ENCODE results near the gene JAKMIP3.

DNA sequence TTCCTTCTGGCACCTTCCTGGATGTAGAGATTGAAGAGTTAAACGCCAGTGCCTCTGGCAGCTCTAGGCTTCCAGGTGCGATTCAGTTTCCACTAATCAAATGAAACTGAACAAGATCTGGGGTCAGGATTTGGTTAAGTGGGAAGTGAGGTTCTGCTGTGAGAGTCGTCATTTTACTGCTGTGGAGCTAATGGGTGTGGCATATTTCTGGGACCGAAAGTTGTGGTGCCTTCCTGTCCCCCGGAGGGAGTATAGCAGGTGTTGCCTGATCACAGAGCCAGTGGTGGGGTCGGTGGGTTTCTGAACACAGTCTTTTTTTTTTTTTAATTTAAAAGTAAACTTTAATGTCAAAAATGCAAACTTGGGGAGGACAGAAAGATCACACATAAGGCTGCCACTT, 37.0 kb upstream of the JAKMIP3 start:
- TF ChIP-seq, protein P1, sequence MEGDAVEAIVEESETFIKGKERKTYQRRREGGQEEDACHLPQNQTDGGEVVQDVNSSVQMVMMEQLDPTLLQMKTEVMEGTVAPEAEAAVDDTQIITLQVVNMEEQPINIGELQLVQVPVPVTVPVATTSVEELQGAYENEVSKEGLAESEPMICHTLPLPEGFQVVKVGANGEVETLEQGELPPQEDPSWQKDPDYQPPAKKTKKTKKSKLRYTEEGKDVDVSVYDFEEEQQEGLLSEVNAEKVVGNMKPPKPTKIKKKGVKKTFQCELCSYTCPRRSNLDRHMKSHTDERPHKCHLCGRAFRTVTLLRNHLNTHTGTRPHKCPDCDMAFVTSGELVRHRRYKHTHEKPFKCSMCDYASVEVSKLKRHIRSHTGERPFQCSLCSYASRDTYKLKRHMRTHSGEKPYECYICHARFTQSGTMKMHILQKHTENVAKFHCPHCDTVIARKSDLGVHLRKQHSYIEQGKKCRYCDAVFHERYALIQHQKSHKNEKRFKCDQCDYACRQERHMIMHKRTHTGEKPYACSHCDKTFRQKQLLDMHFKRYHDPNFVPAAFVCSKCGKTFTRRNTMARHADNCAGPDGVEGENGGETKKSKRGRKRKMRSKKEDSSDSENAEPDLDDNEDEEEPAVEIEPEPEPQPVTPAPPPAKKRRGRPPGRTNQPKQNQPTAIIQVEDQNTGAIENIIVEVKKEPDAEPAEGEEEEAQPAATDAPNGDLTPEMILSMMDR (IDR thresholded peaks at IDR 0.05): no peak
- no peak for TF ChIP-seq POLR2A (IDR thresholded peaks at IDR 0.05)

Data from esophagus squamous epithelium (tissue), 4 donors.